WI38 (cell line): ENCODE results near the gene RAB28.

Source experiments
- H3K4me3 ChIP-seq: 2 replicates; pipeline ENCODE4 v1.5.1; 2011; ENCODE audit warnings: low read depth, mild to moderate bottlenecking, control low read depth, low read length
- TF ChIP-seq, protein P1 (sequence below): IDR thresholded peaks from 2 replicates; pipeline ENCODE4 v1.5.1; 2012; ENCODE audit warnings: low read depth, mild to moderate bottlenecking, control low read depth, low read length

Gene RAB28

DNA sequence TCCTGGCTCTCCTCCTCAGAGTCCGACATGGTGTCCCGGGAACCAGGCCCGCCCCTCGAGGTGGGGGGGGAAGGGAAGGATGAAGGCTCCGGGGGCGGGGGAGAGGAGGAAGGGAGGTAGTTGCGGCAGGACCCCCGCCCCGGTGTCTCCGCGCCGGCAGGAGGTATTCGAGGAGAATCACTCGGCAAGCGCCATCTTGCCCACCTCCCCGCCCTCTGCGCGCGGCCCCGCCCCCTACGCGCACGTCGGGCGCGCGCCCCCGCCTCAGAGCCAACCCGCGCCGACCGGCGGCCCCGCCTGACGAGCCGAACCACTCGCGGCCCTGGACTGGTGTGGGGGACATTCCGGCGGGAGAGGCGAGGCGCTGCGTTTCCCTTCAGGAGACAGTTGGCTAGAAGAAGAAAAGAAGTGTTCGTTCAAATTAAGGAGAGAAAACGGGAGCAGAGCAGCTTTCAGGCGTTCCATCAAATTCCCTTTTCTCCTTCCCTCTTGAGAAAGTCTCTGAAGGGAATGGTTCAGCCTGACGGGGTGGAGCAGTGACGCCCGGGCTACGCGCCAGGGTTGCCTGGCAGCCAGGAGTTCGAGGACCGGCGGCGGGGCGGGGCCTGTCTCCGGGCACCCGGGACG lies at the start of gene RAB28:
TSS of gene RAB28 (minus strand) at position 219 of the 627 bp plus-strand sequence.
- peak within 1 kb of the TSS; percentile 78 for H3K4me3 ChIP-seq
- TF ChIP-seq, protein P1, sequence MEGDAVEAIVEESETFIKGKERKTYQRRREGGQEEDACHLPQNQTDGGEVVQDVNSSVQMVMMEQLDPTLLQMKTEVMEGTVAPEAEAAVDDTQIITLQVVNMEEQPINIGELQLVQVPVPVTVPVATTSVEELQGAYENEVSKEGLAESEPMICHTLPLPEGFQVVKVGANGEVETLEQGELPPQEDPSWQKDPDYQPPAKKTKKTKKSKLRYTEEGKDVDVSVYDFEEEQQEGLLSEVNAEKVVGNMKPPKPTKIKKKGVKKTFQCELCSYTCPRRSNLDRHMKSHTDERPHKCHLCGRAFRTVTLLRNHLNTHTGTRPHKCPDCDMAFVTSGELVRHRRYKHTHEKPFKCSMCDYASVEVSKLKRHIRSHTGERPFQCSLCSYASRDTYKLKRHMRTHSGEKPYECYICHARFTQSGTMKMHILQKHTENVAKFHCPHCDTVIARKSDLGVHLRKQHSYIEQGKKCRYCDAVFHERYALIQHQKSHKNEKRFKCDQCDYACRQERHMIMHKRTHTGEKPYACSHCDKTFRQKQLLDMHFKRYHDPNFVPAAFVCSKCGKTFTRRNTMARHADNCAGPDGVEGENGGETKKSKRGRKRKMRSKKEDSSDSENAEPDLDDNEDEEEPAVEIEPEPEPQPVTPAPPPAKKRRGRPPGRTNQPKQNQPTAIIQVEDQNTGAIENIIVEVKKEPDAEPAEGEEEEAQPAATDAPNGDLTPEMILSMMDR = no peak

DNA sequence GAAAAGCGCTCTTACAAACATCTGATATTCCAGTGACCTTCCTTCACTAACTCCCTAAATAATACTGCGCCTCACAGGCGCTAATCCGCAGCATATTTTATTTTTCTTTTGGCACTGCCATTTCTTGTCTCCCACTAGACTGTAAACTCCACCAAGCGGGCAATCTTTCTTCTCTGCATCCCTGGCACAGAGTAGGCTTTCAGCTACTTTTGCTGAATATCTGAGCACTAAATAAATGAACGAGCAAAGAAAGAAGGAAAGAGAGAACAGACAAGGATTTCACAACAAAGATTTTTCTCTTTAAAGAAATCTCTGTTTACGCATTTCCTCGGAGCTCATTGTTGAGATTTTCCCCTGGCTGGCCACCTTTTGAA lies 47.5 kb upstream of the RAB28 start:
- H3K4me3 ChIP-seq = no peak overlapping the region

DNA sequence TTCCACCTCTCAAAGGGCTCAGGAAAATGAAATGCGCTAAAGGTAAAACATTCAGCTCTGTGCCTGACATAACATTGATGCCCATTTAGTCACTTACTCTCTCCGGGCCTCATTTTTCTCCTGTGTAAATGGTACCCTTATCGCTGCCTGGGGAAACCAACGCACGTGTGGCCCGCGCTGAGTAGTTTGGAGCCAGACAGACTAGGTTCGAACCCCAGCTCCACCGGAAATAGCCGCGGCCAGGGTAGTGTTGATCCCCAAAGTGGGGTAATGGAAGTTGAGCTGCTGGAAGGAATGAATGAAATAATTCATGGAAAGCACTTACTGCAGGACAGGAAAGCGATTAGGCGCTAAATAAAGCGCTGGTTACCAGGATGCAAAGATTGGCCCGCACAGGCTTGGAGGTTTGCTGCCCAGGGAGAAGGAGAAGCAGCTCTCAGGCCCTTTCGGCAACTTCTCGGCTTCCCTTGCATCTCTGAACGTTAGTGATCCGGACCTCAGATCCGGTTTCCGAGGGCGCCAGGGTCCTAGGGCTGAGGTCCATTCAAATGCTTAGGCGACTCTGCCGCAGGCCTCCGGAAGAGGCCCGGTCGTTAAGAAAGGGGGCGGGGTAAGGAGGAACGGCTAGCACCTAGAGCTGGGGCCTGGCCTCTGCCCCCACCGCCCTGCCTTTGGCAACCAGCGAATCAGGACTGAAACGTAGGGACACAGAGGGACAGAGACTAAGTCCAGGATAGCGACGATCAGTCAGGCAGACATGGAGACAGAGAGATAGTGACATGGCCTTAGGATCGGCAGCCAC lies 46.9 kb upstream of the RAB28 start:
- TF ChIP-seq, protein P1 = no peak
- no peak overlapping the region for H3K4me3 ChIP-seq

More for the DNA sequence above, 47.5 kb upstream of the RAB28 start:
- TF ChIP-seq, protein P1 = no peak

DNA sequence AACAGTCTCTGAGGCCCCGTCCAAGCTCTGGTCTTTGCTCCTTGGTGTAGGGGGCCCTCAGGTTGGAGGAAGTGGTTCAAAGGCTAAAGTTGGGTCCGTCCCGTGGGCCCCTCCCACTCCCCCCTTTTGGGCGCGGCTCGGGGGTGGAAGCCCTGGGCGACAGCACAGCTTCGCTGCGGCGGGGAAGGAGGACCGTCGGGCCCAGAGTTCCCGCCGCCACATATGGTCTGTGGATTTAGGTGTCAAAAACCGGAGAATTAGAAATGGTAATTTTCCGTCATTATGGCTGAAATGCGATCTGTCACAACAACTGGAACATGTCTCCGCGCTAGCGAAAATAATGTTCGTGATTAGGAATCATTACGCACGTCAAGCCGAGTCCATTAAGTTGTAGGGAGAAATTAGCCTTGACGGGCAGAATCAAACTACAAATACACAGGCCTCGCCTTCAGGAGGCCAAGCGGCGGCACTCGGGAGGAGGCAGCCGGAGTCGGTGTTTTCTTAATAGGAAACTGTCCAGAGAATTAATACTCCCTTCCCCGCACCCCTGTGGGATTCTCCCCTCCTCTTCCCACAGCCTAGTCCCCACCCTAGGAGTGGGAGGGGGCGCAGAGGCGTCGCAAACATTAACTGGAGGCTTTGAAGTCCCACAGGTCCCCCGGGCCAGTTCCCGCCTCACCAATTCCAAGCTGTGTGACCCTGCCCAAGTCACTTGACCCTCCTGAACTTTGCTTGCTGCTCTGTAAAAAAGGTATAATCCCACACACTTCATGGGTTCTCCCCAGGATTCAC lies 45.2 kb upstream of the RAB28 start:
- H3K4me3 ChIP-seq = no peak overlapping the region
- TF ChIP-seq, protein P1 = no peak

DNA sequence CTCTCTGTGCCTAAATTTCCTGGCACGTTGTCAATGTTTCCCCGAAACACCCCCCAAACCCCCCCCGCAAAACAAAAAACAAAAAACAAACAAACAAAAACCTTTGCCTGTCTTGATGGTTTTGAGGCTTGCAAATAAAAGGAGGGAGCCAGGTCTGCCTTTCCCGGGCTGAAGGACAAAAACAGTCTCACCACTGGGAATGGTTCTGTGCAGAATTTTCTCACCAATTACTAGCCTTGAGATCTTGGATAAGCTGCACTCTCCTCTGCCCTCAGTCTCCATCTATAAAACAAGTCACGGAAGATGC lies 44.6 kb upstream of the RAB28 start:
- TF ChIP-seq, protein P1 = no peak

DNA sequence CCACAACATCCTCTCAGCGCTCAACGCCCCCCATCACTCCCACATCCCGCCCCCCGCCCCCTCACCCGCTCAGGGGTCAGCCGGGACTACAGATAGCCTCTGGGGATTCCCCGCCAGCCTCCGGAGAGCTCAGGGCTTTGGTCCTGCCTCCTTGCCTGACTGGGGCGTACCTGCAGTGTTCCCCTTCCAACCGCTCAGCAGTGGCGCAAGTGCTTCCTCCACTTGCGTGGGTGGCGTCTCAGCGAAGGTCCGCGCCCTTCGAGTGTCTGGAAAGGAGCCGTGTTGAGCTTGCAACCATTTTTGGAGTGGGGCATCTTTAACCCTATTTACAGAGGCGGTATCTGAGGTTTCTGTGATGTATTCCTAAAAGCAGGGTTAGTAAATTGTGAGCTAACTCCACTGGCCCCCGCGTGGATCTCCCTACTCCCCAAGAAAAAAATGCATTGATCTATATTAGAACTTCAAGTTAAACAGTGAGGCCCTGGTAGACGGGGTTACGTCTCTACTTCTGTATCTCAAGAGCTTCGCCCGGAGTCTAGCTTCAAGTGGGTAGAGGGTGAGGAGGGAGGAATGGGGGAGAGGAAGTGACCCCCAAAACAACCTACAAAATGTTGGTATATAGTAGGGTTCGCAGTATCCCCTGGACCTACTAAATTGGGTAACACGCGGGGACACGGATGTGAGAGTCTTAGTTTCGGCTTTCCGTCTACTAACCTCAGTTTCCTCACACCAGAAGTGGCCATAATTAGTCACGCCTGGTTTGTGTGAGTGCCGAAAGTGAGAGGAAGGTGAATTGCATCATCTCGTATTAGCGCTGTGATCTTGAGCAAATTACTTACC lies 44.1 kb upstream of the RAB28 start:
- no peak overlapping the region for H3K4me3 ChIP-seq
- TF ChIP-seq, protein P1 = no peak

More for the DNA sequence above, 44.6 kb upstream of the RAB28 start:
- no peak overlapping the region for H3K4me3 ChIP-seq
